Fibroblast of lung (primary cell): ENCODE results near the gene CALN1.

Source experiments
- CTCF ChIP-seq, 2 donors: IDR thresholded peaks in 1 of 2; conservative IDR thresholded peaks in 1 of 2; 1 replicate in 1 of 2; 2 replicates in 1 of 2; pipeline ENCODE4 v1.5.1; 2011 to 2012; ENCODE audit warnings: low read length in 2 of 2, control low read depth in 1 of 2, inconsistent platforms in 1 of 2, low read depth in 1 of 2, mild to moderate bottlenecking in 1 of 2
- EZH2 ChIP-seq: IDR thresholded peaks from 2 replicates; pipeline ENCODE4 v1.5.1; 2012; ENCODE audit warnings: low read length, control low read depth, mild to moderate bottlenecking; ENCODE audit errors: missing control alignments

- no peak for TF ChIP-seq CTCF (conservative IDR thresholded peaks at IDR 0.05 in 1 of 2, IDR thresholded peaks at IDR 0.05 in 1 of 2; ENCODE audit: low read depth in 1 of 2, low read length in 2 of 2)
- no peak for TF ChIP-seq EZH2
These were observed 618.9 kb downstream of the CALN1 start for GRCh38 chr7:71793251-71793650.
